ENCODE results near the gene MTCL1.

DNA sequence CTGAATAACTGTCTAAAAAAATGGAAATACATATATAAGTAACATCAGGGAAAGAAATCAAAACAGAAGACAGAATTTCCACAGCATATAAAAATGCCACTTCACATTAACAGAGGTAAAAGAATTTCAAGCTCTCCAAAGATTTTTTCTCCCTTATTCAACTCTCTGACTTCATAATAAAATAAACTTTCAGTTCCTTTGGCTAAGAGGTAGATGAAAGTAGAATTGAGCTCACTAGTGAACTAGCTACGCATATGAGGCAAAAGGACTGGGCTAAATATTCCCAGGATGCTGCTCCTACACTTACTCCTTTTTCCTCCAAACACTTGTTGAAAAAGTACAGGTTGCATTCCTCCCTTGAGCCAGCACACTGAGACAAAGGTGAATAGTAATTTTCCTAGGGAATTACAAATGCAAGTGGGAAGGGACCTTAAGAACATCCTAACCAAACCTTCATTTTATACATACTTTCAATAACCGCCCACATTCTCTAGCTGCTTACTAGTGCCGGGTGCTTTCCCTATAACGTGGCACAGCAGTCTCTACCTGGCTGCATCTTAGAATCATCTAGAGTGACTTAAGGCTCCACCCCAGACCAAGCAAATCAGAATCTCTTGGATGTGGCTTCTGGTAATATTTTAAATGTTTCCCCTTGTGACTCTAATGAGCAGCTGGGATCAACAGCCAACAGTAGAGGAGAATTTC is 136.6 kb downstream of the MTCL1 start:
- TF ChIP-seq, protein P1, sequence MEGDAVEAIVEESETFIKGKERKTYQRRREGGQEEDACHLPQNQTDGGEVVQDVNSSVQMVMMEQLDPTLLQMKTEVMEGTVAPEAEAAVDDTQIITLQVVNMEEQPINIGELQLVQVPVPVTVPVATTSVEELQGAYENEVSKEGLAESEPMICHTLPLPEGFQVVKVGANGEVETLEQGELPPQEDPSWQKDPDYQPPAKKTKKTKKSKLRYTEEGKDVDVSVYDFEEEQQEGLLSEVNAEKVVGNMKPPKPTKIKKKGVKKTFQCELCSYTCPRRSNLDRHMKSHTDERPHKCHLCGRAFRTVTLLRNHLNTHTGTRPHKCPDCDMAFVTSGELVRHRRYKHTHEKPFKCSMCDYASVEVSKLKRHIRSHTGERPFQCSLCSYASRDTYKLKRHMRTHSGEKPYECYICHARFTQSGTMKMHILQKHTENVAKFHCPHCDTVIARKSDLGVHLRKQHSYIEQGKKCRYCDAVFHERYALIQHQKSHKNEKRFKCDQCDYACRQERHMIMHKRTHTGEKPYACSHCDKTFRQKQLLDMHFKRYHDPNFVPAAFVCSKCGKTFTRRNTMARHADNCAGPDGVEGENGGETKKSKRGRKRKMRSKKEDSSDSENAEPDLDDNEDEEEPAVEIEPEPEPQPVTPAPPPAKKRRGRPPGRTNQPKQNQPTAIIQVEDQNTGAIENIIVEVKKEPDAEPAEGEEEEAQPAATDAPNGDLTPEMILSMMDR (IDR thresholded peaks at IDR 0.05): no peak
- no peak for TF ChIP-seq POLR2A (IDR thresholded peaks at IDR 0.05)
- TF ChIP-seq EP300 (IDR thresholded peaks at IDR 0.05): no peak

Measured in ovary (tissue), 3 donors.